Measurements from ENCODE around the gene ITLN2.

DNA sequence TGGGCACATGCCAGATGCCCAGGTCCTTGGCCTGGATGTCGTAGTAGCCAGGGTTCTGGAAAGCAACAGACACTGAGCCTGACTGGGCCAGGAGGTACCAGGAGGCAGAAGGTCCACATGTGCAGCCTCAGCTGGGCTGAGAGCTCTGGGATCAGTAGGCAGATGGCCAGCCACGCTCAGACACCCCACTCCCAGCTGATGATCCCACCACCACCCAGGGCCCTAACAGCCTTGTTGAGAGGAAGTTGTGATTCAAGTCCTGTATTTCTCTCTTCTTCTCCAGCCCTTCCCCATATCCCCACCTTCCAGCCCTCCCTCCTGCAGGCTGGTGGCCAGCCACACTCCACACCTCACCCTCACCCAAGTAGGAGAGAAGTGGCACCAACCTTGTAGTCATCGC is 4.0 kb downstream of the ITLN2 start:
- no peak for TF ChIP-seq CTCF (IDR thresholded peaks at IDR 0.05)
- TF ChIP-seq POLR2A (IDR thresholded peaks at IDR 0.05) = no peak
